Measurements from ENCODE around the gene MCF2L2. TPM values are rescaled to one million over a fixed set of nuclear protein-coding genes. Genes with fewer than 3 reads are reported as not detected.

MCF2L2 gene
- polyA plus RNA-seq, 1 donor from 2014 or later = 0.15 TPM

- Mint-ChIP-seq H3K4me1 (peaks cover 0 to 4% (median 2%) of the 10 kb centered on the region in 3 donors), H3K4me3 (no peak overlapping the region), H3K36me3 (no peaks in the 10 kb centered on the region), H3K27me3 (peaks cover 57% of the 10 kb centered on the region), H3K9me3 (peaks cover 0 to 3% (median 2%) of the 10 kb centered on the region in 3 donors), H3K27ac (no peak overlapping the region)
Measured at GRCh38 chr3:183151086-183151485, 277.3 kb downstream of the MCF2L2 start.

GRCh38 chr3:183149915-183150750, 278.3 kb downstream of the MCF2L2 start:
- no peak overlapping the region for H3K27ac Mint-ChIP-seq

GRCh38 chr3:183148056-183148455, 280.4 kb downstream of the MCF2L2 start:
- H3K27me3 Mint-ChIP-seq = peaks cover 68% of the 10 kb centered on the region
- peaks cover 2% of the 10 kb centered on the region for H3K36me3 Mint-ChIP-seq
- peaks cover 0 to 4% (median 0%) of the 10 kb centered on the region in 3 donors for H3K4me1 Mint-ChIP-seq
- H3K4me3 Mint-ChIP-seq = no peak overlapping the region
- H3K9me3 Mint-ChIP-seq = peaks cover 0 to 3% (median 2%) of the 10 kb centered on the region in 3 donors
- no peak overlapping the region for H3K27ac Mint-ChIP-seq

More at GRCh38 chr3:183149915-183150750, 278.3 kb downstream of the MCF2L2 start:
- peaks cover 2% of the 10 kb centered on the region for H3K36me3 Mint-ChIP-seq
- peaks cover 62% of the 10 kb centered on the region for H3K27me3 Mint-ChIP-seq
- H3K4me1 Mint-ChIP-seq = peaks cover 0 to 4% (median under 1%) of the 10 kb centered on the region in 3 donors
- H3K9me3 Mint-ChIP-seq = peaks cover 0 to 3% (median 2%) of the 10 kb centered on the region in 3 donors
- H3K4me3 Mint-ChIP-seq = no peak overlapping the region

GRCh38 chr3:183144363-183144762, 284.1 kb downstream of the MCF2L2 start:
- H3K4me1 Mint-ChIP-seq = no peaks in the 10 kb centered on the region
- no peak overlapping the region for H3K4me3 Mint-ChIP-seq
- peaks cover 2% of the 10 kb centered on the region for H3K36me3 Mint-ChIP-seq
- peaks cover 58% of the 10 kb centered on the region for H3K27me3 Mint-ChIP-seq
- H3K27ac Mint-ChIP-seq = no peak overlapping the region
- H3K9me3 Mint-ChIP-seq = peaks cover 2 to 3% (median 2%) of the 10 kb centered on the region in 3 donors

GRCh38 chr3:183142199-183142598, 286.2 kb downstream of the MCF2L2 start:
- peaks cover 56% of the 10 kb centered on the region for H3K27me3 Mint-ChIP-seq

DNA sequence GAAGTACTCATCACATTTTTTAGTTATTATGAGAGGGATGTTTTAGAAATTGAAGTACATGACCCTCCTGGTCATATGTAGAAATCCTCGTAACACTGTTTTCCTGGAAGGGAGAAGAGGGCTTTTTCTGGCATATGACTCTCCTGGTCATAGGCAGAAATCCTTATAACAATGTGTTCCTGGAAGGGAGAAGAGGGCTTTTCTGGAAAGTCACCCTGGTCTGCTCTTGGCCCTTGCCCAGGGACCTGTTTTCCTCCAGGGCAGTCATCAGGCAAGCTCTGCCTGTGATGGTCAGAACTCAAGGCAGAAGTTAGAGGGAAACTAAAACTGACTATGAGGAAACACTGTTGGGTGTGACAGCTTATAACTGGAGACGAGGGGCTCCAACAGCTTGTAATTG, 293.6 kb downstream of the MCF2L2 start:
- peaks cover 4% of the 10 kb centered on the region for H3K36me3 Mint-ChIP-seq
- H3K4me1 Mint-ChIP-seq = no peaks in the 10 kb centered on the region
- no peak overlapping the region for H3K27ac Mint-ChIP-seq
- no peak overlapping the region for H3K4me3 Mint-ChIP-seq
- peaks cover 0 to 5% (median 3%) of the 10 kb centered on the region in 3 donors for H3K9me3 Mint-ChIP-seq
- peaks cover 49% of the 10 kb centered on the region for H3K27me3 Mint-ChIP-seq

More at GRCh38 chr3:183142199-183142598, 286.2 kb downstream of the MCF2L2 start:
- H3K27ac Mint-ChIP-seq = no peak overlapping the region
- peaks cover 6% of the 10 kb centered on the region for H3K36me3 Mint-ChIP-seq
- H3K4me1 Mint-ChIP-seq = no peaks in the 10 kb centered on the region
- H3K4me3 Mint-ChIP-seq = no peak overlapping the region
- peaks cover 0 to 3% (median 2%) of the 10 kb centered on the region in 3 donors for H3K9me3 Mint-ChIP-seq

- H3K4me1 Mint-ChIP-seq = peaks cover 0 to 3% (median 2%) of the 10 kb centered on the region in 3 donors
- peaks cover 7 to 16% (median 12%) of the 10 kb centered on the region in 3 donors for H3K9me3 Mint-ChIP-seq
- peaks cover 38% of the 10 kb centered on the region for H3K27me3 Mint-ChIP-seq
- peaks cover 1% of the 10 kb centered on the region for H3K36me3 Mint-ChIP-seq
- H3K27ac Mint-ChIP-seq = no peak overlapping the region
- H3K4me3 Mint-ChIP-seq = no peak overlapping the region
Measured at GRCh38 chr3:183132409-183132808, 296.0 kb downstream of the MCF2L2 start.

- Mint-ChIP-seq H3K9me3 (peaks cover 7 to 16% (median 12%) of the 10 kb centered on the region in 3 donors), H3K36me3 (no peaks in the 10 kb centered on the region), H3K27me3 (peaks cover 40% of the 10 kb centered on the region), H3K4me3 (peak overlapping the region in 1 of 4 donors; percentile 43), H3K27ac (no peak overlapping the region), H3K4me1 (peaks cover 0 to 3% (median 2%) of the 10 kb centered on the region in 3 donors)
Measured at GRCh38 chr3:183131735-183132134, 296.7 kb downstream of the MCF2L2 start.

DNA sequence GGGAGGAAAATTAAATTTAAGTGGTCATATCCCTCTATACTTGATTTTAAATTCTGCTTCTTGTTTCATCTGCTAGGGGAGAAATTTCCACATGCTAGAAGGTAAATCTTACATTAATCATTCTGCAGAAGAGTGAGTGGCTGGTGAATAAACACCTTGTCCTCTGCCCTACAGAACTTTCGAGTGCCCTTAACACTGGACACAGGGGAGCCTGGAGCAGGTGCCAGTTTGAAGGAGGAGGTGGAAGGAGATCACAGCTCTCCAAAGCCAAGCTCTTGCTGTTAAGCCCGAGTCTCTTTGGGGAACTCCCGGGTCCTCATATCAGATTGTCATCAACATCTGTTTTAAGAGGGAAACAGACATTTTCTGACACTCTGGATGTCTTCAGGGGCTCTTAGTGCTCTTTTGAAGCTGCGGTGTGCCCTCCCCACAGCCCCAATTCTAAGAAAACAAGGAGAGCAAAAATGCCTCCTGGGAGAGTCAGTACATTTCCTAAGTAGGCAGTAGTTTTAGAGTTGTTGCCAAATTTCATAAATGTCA, 297.2 kb downstream of the MCF2L2 start:
- Mint-ChIP-seq H3K4me1 (peaks cover 0 to 3% (median 2%) of the 10 kb centered on the region in 3 donors), H3K36me3 (no peaks in the 10 kb centered on the region), H3K4me3 (no peak overlapping the region), H3K27me3 (peaks cover 38% of the 10 kb centered on the region), H3K27ac (no peak overlapping the region), H3K9me3 (peaks cover 7 to 16% (median 12%) of the 10 kb centered on the region in 3 donors)

DNA sequence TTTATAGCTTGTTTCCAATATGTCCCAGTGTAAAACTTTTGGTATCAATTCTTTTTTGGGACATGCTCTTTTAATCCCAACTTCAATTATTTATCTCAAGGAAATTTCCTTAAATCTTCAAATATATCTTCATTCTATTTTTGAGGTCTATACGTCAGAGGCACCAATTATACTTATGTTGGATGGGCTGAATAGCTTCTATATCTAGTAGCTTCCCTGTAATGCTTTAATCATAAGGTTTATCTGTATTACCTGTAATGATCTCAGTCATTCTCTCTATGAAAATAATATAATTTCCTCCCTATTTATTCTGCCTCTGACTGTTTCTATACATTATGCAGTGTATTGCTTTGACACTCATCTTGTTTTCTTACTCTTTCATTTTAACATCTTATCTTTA, 299.2 kb downstream of the MCF2L2 start:
- no peaks in the 10 kb centered on the region for H3K36me3 Mint-ChIP-seq
- H3K4me1 Mint-ChIP-seq = peaks cover 0 to 3% (median 2%) of the 10 kb centered on the region in 3 donors
- peaks cover 7 to 16% (median 12%) of the 10 kb centered on the region in 3 donors for H3K9me3 Mint-ChIP-seq
- H3K27me3 Mint-ChIP-seq = peaks cover 27% of the 10 kb centered on the region
- no peak overlapping the region for H3K27ac Mint-ChIP-seq
- no peak overlapping the region for H3K4me3 Mint-ChIP-seq

DNA sequence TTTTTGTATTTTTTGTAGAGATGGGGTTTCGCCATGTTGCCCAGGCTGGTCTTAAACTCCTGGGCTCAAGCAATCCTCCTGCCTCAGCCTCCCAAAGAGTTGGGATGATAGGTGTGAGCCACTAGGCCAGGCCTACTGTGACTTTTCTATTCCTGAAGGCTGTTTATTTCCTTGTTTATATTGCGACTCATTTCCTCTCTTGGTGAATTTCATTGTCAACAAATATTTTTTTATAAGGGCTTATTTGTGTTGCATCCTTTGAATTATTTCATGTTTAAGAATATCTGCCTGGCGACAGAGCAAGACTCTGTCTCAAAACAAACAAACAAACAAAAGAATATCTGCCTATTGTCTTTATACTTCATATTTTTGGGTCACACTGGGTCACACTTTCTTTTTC, 299.7 kb downstream of the MCF2L2 start:
- H3K4me1 Mint-ChIP-seq = peaks cover 0 to 3% (median 2%) of the 10 kb centered on the region in 3 donors
- H3K36me3 Mint-ChIP-seq = no peaks in the 10 kb centered on the region
- H3K9me3 Mint-ChIP-seq = peaks cover 7 to 16% (median 12%) of the 10 kb centered on the region in 3 donors
- no peak overlapping the region for H3K4me3 Mint-ChIP-seq
- peaks cover 30% of the 10 kb centered on the region for H3K27me3 Mint-ChIP-seq
- no peak overlapping the region for H3K27ac Mint-ChIP-seq

Other genes starting within 250 kb of the MCF2L2 start
- not detected for gene B3GNT5, start 175.4 kb downstream of the MCF2L2 start, polyA plus RNA-seq
- gene KLHL6, start 127.1 kb upstream of the MCF2L2 start, polyA plus RNA-seq = 31.3 TPM
- 41.3 TPM for gene KLHL24, start 207.0 kb upstream of the MCF2L2 start, polyA plus RNA-seq

Measured in IgD-negative memory B cell (primary cell).